MM.1S (cell line): ENCODE data around the gene KCNIP1.
"Not testable (repeated sequence)": the region's sequence is repeated elsewhere in the genome, so short reads cannot be mapped to it uniquely, and the experiment has no call there.

Source experiments
- EZH2 ChIP-seq: fragments of 300-600 bp; sonication (generic); optimal IDR thresholded peaks from 2 replicates; pipeline ENCODE3; 2017; ENCODE audit warnings: low read depth, mild to moderate bottlenecking, antibody characterized with exemption, low read length, mixed read lengths
- EZH2phosphoT487 ChIP-seq: fragments of 300-600 bp; sonication (generic); IDR thresholded peaks from 2 replicates; pipeline ENCODE4 v1.6.1; 2018; ENCODE audit warnings: antibody characterized with exemption, low read length
- TF ChIP-seq, protein P1 (sequence below): fragments of 300-600 bp; sonication (generic); IDR thresholded peaks from 2 replicates; pipeline ENCODE4 v1.5.1; 2016; ENCODE audit warnings: antibody characterized with exemption, low read length, mixed read lengths

DNA sequence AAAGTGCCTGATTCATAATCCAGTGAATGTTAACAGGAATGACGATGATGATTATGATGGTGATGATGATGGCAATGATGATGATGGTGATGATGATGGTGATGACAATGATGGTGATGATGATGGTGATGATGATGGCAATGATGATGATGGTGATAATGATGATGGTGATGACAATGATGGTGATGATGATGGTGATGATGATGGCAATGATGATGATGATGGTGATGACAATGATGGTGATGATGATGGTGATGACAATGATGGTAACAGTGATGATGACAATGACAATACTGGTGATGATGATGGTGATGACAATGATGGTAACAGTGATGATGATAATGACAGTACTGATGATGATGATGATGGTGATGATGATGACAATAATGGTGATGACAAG lies 46.6 kb downstream of the KCNIP1 start:
- not testable (repeated sequence) for TF ChIP-seq EZH2, EZH2phosphoT487
- TF ChIP-seq, protein P1, sequence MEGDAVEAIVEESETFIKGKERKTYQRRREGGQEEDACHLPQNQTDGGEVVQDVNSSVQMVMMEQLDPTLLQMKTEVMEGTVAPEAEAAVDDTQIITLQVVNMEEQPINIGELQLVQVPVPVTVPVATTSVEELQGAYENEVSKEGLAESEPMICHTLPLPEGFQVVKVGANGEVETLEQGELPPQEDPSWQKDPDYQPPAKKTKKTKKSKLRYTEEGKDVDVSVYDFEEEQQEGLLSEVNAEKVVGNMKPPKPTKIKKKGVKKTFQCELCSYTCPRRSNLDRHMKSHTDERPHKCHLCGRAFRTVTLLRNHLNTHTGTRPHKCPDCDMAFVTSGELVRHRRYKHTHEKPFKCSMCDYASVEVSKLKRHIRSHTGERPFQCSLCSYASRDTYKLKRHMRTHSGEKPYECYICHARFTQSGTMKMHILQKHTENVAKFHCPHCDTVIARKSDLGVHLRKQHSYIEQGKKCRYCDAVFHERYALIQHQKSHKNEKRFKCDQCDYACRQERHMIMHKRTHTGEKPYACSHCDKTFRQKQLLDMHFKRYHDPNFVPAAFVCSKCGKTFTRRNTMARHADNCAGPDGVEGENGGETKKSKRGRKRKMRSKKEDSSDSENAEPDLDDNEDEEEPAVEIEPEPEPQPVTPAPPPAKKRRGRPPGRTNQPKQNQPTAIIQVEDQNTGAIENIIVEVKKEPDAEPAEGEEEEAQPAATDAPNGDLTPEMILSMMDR: not testable (repeated sequence)
